ENCODE data around the gene SMIM14. TPM values are rescaled to one million over a fixed set of nuclear protein-coding genes. Genes with fewer than 3 reads are reported as not detected.
"Not testable (repeated sequence)": the region's sequence is repeated elsewhere in the genome, so short reads cannot be mapped to it uniquely, and the experiment has no call there.

The SMIM14 gene
- total RNA-seq, 3 donors from 2014 or later = 69.5 to 142 (median 123) TPM

GRCh38 chr4:39617534-39617933 is 21.1 kb downstream of the SMIM14 start:
- no peak for TF ChIP-seq CTCF (IDR thresholded peaks at IDR 0.05)
- ATAC-seq = no peak
- no peak for DNase-seq
- Histone ChIP-seq H3K4me1 (ENCODE audit: low read depth) (peaks cover 17% of the 10 kb centered on the region), H3K9me3 (no peaks in the 10 kb centered on the region), H3K36me3 (ENCODE audit: low read depth) (no peaks in the 10 kb centered on the region), H3K4me3 (no peak overlapping the region)
- intact Hi-C loops (cut with DNase I, micrococcal nuclease) = no loop called here

GRCh38 chr4:39616651-39617050 is 22.0 kb downstream of the SMIM14 start:
- intact Hi-C loops (cut with DNase I, micrococcal nuclease) = no loop called here
- Histone ChIP-seq H3K4me3 (no peak overlapping the region), H3K9me3 (no peaks in the 10 kb centered on the region), H3K36me3 (ENCODE audit: low read depth) (no peaks in the 10 kb centered on the region), H3K4me1 (ENCODE audit: low read depth) (peaks cover 17% of the 10 kb centered on the region)
- DNase-seq (no peak), ATAC-seq (no peak)
- no peak for TF ChIP-seq CTCF (IDR thresholded peaks at IDR 0.05)

GRCh38 chr4:39616112-39616511 is 22.6 kb downstream of the SMIM14 start:
- DNase-seq; H3K36me3 ChIP-seq (ENCODE audit: low read depth); intact Hi-C loops (cut with DNase I, micrococcal nuclease); H3K9me3 ChIP-seq; H3K4me3 ChIP-seq: not testable (repeated sequence)
- H3K4me1 ChIP-seq (ENCODE audit: low read depth) = peaks cover 17% of the 10 kb centered on the region
- ATAC-seq = peak; percentile 20

- peaks cover 17% of the 10 kb centered on the region for H3K4me1 ChIP-seq (ENCODE audit: low read depth)
- ATAC-seq = peak; percentile 82
- DNase-seq = no peak
- H3K4me3 ChIP-seq = no peak overlapping the region
- TF ChIP-seq CTCF (IDR thresholded peaks at IDR 0.05) = no peak
- no peaks in the 10 kb centered on the region for H3K36me3 ChIP-seq (ENCODE audit: low read depth)
- intact Hi-C loops (cut with DNase I, micrococcal nuclease) = no loop called here
- no peaks in the 10 kb centered on the region for H3K9me3 ChIP-seq
Observed at GRCh38 chr4:39614487-39615162, 24.0 kb downstream of the SMIM14 start.

GRCh38 chr4:39613093-39613656 is 25.5 kb downstream of the SMIM14 start:
- no peak for TF ChIP-seq CTCF (IDR thresholded peaks at IDR 0.05)
- H3K4me3 ChIP-seq = no peak overlapping the region
- no peaks in the 10 kb centered on the region for H3K36me3 ChIP-seq (ENCODE audit: low read depth)
- peaks cover 17% of the 10 kb centered on the region for H3K4me1 ChIP-seq (ENCODE audit: low read depth)
- no peaks in the 10 kb centered on the region for H3K9me3 ChIP-seq
- peak; percentile 58 for ATAC-seq
- intact Hi-C loops (cut with DNase I, micrococcal nuclease) = no loop called here
- no peak for DNase-seq

- Histone ChIP-seq H3K4me1 (ENCODE audit: low read depth) (peaks cover 15% of the 10 kb centered on the region), H3K9me3 (no peaks in the 10 kb centered on the region), H3K36me3 (ENCODE audit: low read depth) (no peaks in the 10 kb centered on the region), H3K4me3 (no peak overlapping the region)
- ATAC-seq (peak; percentile 91), DNase-seq (no peak)
- intact Hi-C loops (cut with DNase I, micrococcal nuclease) = no loop called here
- no peak for TF ChIP-seq CTCF (IDR thresholded peaks at IDR 0.05)
Observed at GRCh38 chr4:39609454-39609931, 29.2 kb downstream of the SMIM14 start.

All from mucosa of descending colon (tissue), 3 donors.